ENCODE measurements around the gene SEMA5A.

The SEMA5A gene

GRCh38 chr5:9515436-9515835 is 30.4 kb downstream of the SEMA5A start:
- no peak for DNase-seq (ENCODE audit: low read depth)

- no peak for DNase-seq (ENCODE audit: low read depth)
Observed at GRCh38 chr5:9514968-9515367, 30.9 kb downstream of the SEMA5A start.

- DNase-seq (ENCODE audit: low read depth): no peak
Observed at GRCh38 chr5:9513827-9514226, 32.0 kb downstream of the SEMA5A start.

GRCh38 chr5:9512457-9512856 is 33.4 kb downstream of the SEMA5A start:
- no peak for DNase-seq (ENCODE audit: low read depth)

- no peak for DNase-seq (ENCODE audit: low read depth)
Observed at GRCh38 chr5:9507974-9508373, 37.9 kb downstream of the SEMA5A start.

GRCh38 chr5:9505225-9505624 is 40.6 kb downstream of the SEMA5A start:
- no peak for DNase-seq (ENCODE audit: low read depth)

- DNase-seq (ENCODE audit: low read depth): no peak
Observed at GRCh38 chr5:9502864-9503263, 43.0 kb downstream of the SEMA5A start.

- no peak for DNase-seq (ENCODE audit: low read depth)
Observed at GRCh38 chr5:9502050-9502834, 43.6 kb downstream of the SEMA5A start.

GRCh38 chr5:9500625-9501024 is 45.2 kb downstream of the SEMA5A start:
- no peak for DNase-seq (ENCODE audit: low read depth)

- no peak for DNase-seq (ENCODE audit: low read depth)
Observed at GRCh38 chr5:9500193-9500592, 45.7 kb downstream of the SEMA5A start.

- no peak for DNase-seq (ENCODE audit: low read depth)
Observed at GRCh38 chr5:9499498-9499876, 46.4 kb downstream of the SEMA5A start.

- DNase-seq (ENCODE audit: low read depth): no peak
Observed at GRCh38 chr5:9498541-9499497, 47.1 kb downstream of the SEMA5A start.

- DNase-seq (ENCODE audit: low read depth): no peak
Observed at GRCh38 chr5:9497347-9497746, 48.5 kb downstream of the SEMA5A start.

GRCh38 chr5:9496801-9497200 is 49.1 kb downstream of the SEMA5A start:
- DNase-seq (ENCODE audit: low read depth): no peak

- DNase-seq (ENCODE audit: low read depth): no peak
Observed at GRCh38 chr5:9495121-9495520, 50.8 kb downstream of the SEMA5A start.

GRCh38 chr5:9494301-9494700 is 51.6 kb downstream of the SEMA5A start:
- DNase-seq (ENCODE audit: low read depth): no peak

- no peak for DNase-seq (ENCODE audit: low read depth)
Observed at GRCh38 chr5:9490494-9491097, 55.3 kb downstream of the SEMA5A start.

GRCh38 chr5:9483779-9484178 is 62.1 kb downstream of the SEMA5A start:
- no peak for DNase-seq (ENCODE audit: low read depth)

- DNase-seq (ENCODE audit: low read depth): no peak
Observed at GRCh38 chr5:9483243-9483642, 62.6 kb downstream of the SEMA5A start.

GRCh38 chr5:9482381-9482780 is 63.5 kb downstream of the SEMA5A start:
- no peak for DNase-seq (ENCODE audit: low read depth)

- DNase-seq (ENCODE audit: low read depth): no peak
Observed at GRCh38 chr5:9480499-9480898, 65.4 kb downstream of the SEMA5A start.

- DNase-seq (ENCODE audit: low read depth): no peak
Observed at GRCh38 chr5:9479990-9480389, 65.9 kb downstream of the SEMA5A start.

- DNase-seq (ENCODE audit: low read depth): no peak
Observed at GRCh38 chr5:9479361-9479760, 66.5 kb downstream of the SEMA5A start.
